GM23248 (cell line): ENCODE results near the gene TOMM6. TPM values are rescaled to one million over a fixed set of nuclear protein-coding genes. Genes with fewer than 3 reads are reported as not detected.

ENCODE experiments used
- DNase-seq: peaks from one replicate; pipeline ENCODE4 v3.0.0-alpha.2; 2015
- H2AFZ ChIP-seq: fragments of 200-600 bp; sonication (generic); 2 replicates; pipeline ENCODE4 v1.6.1; 2016; ENCODE audit warnings: antibody characterized with exemption
- H3F3A ChIP-seq: fragments of 200-600 bp; sonication (generic); 2 replicates; pipeline ENCODE4 v1.6.1; 2016; ENCODE audit warnings: mild to moderate bottlenecking, antibody characterized with exemption, mixed run types; ENCODE audit not compliant: insufficient read depth
- H3K27ac ChIP-seq: fragments of 200-600 bp; sonication (generic); 2 replicates; pipeline ENCODE4 v1.5.1; 2016; ENCODE audit warnings: mild to moderate bottlenecking
- H3K27me3 ChIP-seq: fragments of 200-600 bp; sonication (generic); replicated peaks from 2 replicates; pipeline ENCODE4 v1.6.1; 2016; ENCODE audit warnings: mild to moderate bottlenecking; ENCODE audit not compliant: insufficient read depth
- H3K36me3 ChIP-seq: fragments of 200-600 bp; sonication (generic); 2 replicates; pipeline ENCODE4 v1.6.1; 2016; ENCODE audit warnings: low read depth, mild to moderate bottlenecking
- H3K4me1 ChIP-seq: fragments of 200-600 bp; sonication (generic); 2 replicates; pipeline ENCODE4 v1.6.1; 2016; ENCODE audit warnings: mild to moderate bottlenecking; ENCODE audit not compliant: insufficient read depth
- H3K4me2 ChIP-seq: fragments of 200-600 bp; sonication (generic); one replicate; pipeline ENCODE4 v1.6.1; 2016; ENCODE audit warnings: mild to moderate bottlenecking; ENCODE audit not compliant: unreplicated experiment
- H3K4me3 ChIP-seq: fragments of 200-600 bp; sonication (generic); 2 replicates; pipeline ENCODE4 v1.5.1; 2016; ENCODE audit warnings: mild to moderate bottlenecking
- H3K79me2 ChIP-seq: fragments of 200-600 bp; sonication (generic); 2 replicates; pipeline ENCODE4 v1.6.1; 2016; ENCODE audit warnings: mild to moderate bottlenecking; ENCODE audit not compliant: insufficient read depth
- H3K9ac ChIP-seq: fragments of 200-600 bp; sonication (generic); 2 replicates; pipeline ENCODE4 v1.6.1; 2016; ENCODE audit warnings: mild to moderate bottlenecking
- H3K9me2 ChIP-seq: fragments of 200-600 bp; sonication (generic); 2 replicates; pipeline ENCODE4 v1.6.1; 2016; ENCODE audit warnings: mixed run types, mild to moderate bottlenecking, moderate library complexity; ENCODE audit not compliant: insufficient read depth
- H3K9me3 ChIP-seq: fragments of 200-600 bp; sonication (generic); one replicate; pipeline ENCODE4 v1.6.1; 2017; ENCODE audit warnings: low read depth
- H4K20me1 ChIP-seq: fragments of 200-600 bp; sonication (generic); 2 replicates; pipeline ENCODE4 v1.6.0; 2016; ENCODE audit not compliant: insufficient read depth
- EZH2 ChIP-seq: fragments of 200-600 bp; sonication (generic); IDR thresholded peaks from 2 replicates; pipeline ENCODE4 v1.6.1; 2018; ENCODE audit warnings: antibody characterized with exemption, mild to moderate bottlenecking; ENCODE audit not compliant: insufficient read depth, poor library complexity, severe bottlenecking
- EZH2phosphoT487 ChIP-seq: fragments of 200-600 bp; sonication (generic); IDR thresholded peaks from 2 replicates; pipeline ENCODE4 v1.6.1; 2018; ENCODE audit warnings: antibody characterized with exemption, moderate library complexity, mild to moderate bottlenecking, low read depth; ENCODE audit not compliant: insufficient read depth
- WGBS, 2 experiments: methylation state at CpG; one replicate each; pipeline ENCODE4 v1.1.6; 2015 to 2017; ENCODE audit warnings: low lambda C conversion rate in 2 of 2, low coverage in 1 of 2; ENCODE audit errors: missing lambda C conversion rate in 2 of 2; 5-methylcytosine and 5-hydroxymethylcytosine counted together
- in situ Hi-C: fragments of 300-500 bp; cut with MboI; formaldehyde crosslinking; loops from 2 replicates; pipeline ENCODE4 v1.15.0; 2020
- polyA plus RNA-seq: library from polyadenylated mRNA; unstranded; fragments of >200 nt; fragmentation: Nextera tagmentation; extraction: Ambion mirVana; gene quantifications from 2 replicates; pipeline ENCODE4 v1.2.1, GENCODE V29; 2016
- total RNA-seq: library from RNA; depleted of rRNA; stranded (reverse); fragments of >200 nt; shearing (Covaris generic); gene quantifications from 2 replicates; pipeline ENCODE4 v1.2.3, GENCODE V29; 2014

The TOMM6 gene
- total and polyA plus RNA-seq, 2 experiments from 2014 or later = 136 to 204 TPM

DNA sequence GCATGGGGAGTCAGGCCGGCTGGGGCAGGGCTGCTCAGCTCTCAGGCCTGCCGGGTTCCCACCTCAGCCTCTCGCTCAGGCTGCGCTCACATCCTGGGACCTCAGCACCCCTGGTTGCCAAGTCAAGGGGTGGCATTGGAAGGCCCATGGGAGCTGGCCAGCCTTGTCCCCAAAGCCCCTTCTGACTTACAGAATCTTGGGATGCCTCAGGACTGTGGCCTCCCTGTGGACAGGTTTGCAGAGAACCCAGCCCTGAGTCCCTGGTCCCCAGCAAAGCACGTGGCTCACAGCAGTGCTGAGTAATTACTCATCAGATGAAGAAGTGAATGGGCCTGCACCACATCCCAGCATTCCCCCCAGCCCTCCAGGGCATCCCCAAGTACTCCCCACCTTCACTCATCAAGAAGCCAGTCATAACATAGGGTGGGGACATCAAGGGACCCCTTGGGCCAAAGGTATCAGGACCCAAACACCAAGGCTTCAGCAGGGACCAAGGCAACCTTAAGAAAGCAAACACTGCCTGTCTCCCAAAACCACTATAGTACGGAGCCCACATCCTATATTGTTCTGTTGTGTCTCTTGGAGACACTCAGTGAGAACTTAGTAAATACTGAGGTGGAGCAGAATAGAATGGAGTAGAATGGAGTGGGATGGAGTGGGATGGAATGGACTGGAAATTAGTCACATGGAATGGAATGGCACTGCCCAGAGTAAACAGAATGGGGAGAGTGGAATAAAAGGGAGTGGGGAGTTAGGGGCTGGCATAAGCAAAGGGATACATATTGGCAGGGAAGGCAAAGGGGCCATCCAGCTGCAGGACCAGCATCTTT is 43.9 kb upstream of the TOMM6 start:
- H2AFZ ChIP-seq = no peak overlapping the region
- no peaks in the 10 kb centered on the region for H3K79me2 ChIP-seq
- TF ChIP-seq EZH2phosphoT487 = no peak
- no peak for TF ChIP-seq EZH2
- in situ Hi-C loops = no loop called here
- no peak for DNase-seq
- no peaks in the 10 kb centered on the region for H3K4me1 ChIP-seq
- no peaks in the 10 kb centered on the region for H3K36me3 ChIP-seq
- no peaks in the 10 kb centered on the region for H3K9me3 ChIP-seq
- H4K20me1 ChIP-seq = no peaks in the 10 kb centered on the region
- no peak overlapping the region for H3K4me3 ChIP-seq
- no peaks in the 10 kb centered on the region; the same call in 1 of the 2 replicates for H3K27me3 ChIP-seq
- no peaks in the 10 kb centered on the region for H3F3A ChIP-seq
- WGBS, 2 experiments = 74 to 83% methylated on average over 6 of the region's 6 CpGs
- H3K9me2 ChIP-seq = no peaks in the 10 kb centered on the region
- H3K9ac ChIP-seq = no peak overlapping the region
- no peak overlapping the region for H3K4me2 ChIP-seq
- H3K27ac ChIP-seq = no peak overlapping the region

DNA sequence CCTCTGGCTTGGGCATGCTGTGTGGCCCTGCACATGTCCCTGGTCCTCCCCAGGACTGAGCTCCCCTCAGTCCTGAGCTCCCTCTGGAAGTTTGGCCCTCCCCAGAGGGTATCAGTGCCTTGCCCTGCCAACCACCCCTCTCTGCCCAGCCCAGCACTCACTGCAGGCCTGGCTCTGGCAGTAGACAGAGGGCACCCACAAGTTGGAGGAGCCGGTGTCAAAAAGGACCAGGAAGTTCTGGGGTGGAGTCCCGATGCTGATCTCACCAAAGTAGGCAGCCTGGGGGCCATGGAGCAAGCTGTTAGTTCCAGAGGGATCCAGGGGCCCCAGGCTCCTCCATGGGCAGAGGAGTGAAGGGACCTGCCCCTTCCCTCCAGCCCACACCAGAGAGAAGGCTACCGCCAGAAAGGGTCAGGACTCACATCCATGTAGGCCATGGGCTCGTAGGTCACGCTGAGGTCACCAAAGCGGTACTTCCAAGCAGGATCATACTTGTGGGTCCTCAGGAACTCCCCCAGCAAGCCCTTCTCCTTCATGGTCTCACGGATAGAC is 43.2 kb upstream of the TOMM6 start:
- H2AFZ ChIP-seq = no peak overlapping the region
- in situ Hi-C loops = no loop called here
- no peaks in the 10 kb centered on the region; the same call in 1 of the 2 replicates for H3K27me3 ChIP-seq
- no peaks in the 10 kb centered on the region for H3K36me3 ChIP-seq
- no peaks in the 10 kb centered on the region for H4K20me1 ChIP-seq
- no peaks in the 10 kb centered on the region for H3K9me2 ChIP-seq
- H3F3A ChIP-seq = no peaks in the 10 kb centered on the region
- no peak overlapping the region for H3K27ac ChIP-seq
- no peak for DNase-seq
- H3K9ac ChIP-seq = no peak overlapping the region
- no peaks in the 10 kb centered on the region for H3K79me2 ChIP-seq
- TF ChIP-seq EZH2 (no peak), EZH2phosphoT487 (no peak)
- no peak overlapping the region for H3K4me3 ChIP-seq
- no peaks in the 10 kb centered on the region for H3K4me1 ChIP-seq
- H3K9me3 ChIP-seq = no peaks in the 10 kb centered on the region
- no peak overlapping the region for H3K4me2 ChIP-seq
- 74 to 79% methylated on average over 6 to 7 of the region's 7 CpGs for WGBS, 2 experiments

- no peaks in the 10 kb centered on the region for H4K20me1 ChIP-seq
- no peaks in the 10 kb centered on the region; the same call in none of the 2 replicates for H3K27me3 ChIP-seq
- H3K9me2 ChIP-seq = no peaks in the 10 kb centered on the region
- no peak overlapping the region for H3K9ac ChIP-seq
- no peak overlapping the region for H2AFZ ChIP-seq
- H3K4me2 ChIP-seq = no peak overlapping the region
- H3K4me1 ChIP-seq = no peaks in the 10 kb centered on the region
- H3K4me3 ChIP-seq = no peak overlapping the region
- no peak overlapping the region for H3K27ac ChIP-seq
- 66 to 69% methylated on average over 7 to 10 of the region's 10 CpGs for WGBS, 2 experiments
- TF ChIP-seq EZH2 = no peak
- no peaks in the 10 kb centered on the region for H3F3A ChIP-seq
- no peaks in the 10 kb centered on the region for H3K36me3 ChIP-seq
- no peak for DNase-seq
- in situ Hi-C loops = no loop called here
- H3K79me2 ChIP-seq = no peaks in the 10 kb centered on the region
- H3K9me3 ChIP-seq = no peaks in the 10 kb centered on the region
Observed at GRCh38 chr6:41746107-41746506, 41.4 kb upstream of the TOMM6 start.

DNA sequence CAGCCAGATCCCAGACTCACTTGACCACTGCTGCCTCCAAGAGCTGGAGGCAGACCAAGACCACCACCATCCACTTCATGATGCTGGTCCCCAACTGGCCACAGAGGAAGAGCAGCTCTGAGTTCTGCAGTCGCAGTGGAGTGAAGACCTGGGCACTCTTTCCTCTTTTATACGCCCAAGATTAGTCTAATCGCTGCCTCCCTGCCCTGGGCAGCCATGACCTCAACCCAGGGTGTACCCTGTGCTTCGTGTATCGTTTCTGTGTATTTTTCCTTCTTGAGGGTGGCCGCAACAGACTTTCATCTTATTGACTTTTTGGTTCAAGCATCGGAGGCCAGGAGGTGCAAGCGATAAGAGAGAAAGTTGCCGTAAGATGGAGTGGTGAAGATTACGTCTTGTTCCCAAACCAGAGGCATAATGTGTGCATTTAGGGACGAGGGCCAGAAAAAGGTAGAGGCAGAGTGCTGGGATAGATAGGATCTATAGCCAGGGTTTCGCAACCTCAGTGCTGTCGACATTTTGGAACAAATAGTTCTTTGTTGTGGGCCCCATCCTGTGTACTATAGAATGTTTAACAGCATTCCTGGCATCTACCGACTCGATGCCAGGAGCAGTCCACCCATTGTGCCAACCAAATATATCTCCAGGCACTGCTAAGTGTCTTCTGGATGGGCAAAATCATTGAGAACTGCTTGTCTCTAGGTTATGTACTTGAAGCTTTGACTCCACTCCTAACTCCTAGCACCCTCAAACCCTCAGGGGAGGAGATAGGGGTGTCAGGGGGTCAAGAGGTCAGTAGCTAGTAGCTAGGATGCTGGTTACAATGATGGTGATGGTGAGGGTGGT is 40.0 kb upstream of the TOMM6 start, which contains the start of gene PGC:
TSS of gene PGC (minus strand) at position 142 of the 846 bp plus-strand sequence. CDS start at position 79, 63 bp downstream.
- no peak within 1 kb of the TSS for H3K4me2 ChIP-seq
- no peaks in the 10 kb centered on the region for H3K4me1 ChIP-seq
- no peaks in the 10 kb centered on the region for H3K9me2 ChIP-seq
- TF ChIP-seq EZH2 (no peak), EZH2phosphoT487 (no peak)
- H3K79me2 ChIP-seq = no peaks in the 10 kb centered on the region
- no peaks in the 10 kb centered on the region for H3K36me3 ChIP-seq
- WGBS, 2 experiments = 75 to 77% methylated on average over 15 of the region's 15 CpGs
- H3K27ac ChIP-seq = no peak within 1 kb of the TSS
- no peaks in the 10 kb centered on the region for H3F3A ChIP-seq
- H3K27me3 ChIP-seq = no peaks in the 10 kb centered on the region; the same call in none of the 2 replicates
- no peak for DNase-seq
- no peaks in the 10 kb centered on the region for H3K9me3 ChIP-seq
- no peak within 1 kb of the TSS for H2AFZ ChIP-seq
- in situ Hi-C loops = no loop called here
- no peaks in the 10 kb centered on the region for H4K20me1 ChIP-seq
- H3K9ac ChIP-seq = no peak within 1 kb of the TSS
- H3K4me3 ChIP-seq = no peak within 1 kb of the TSS
